ENCODE results near the gene MCCC1. TPM values are rescaled to one million over a fixed set of nuclear protein-coding genes. Genes with fewer than 3 reads are reported as not detected.

Gene MCCC1
- total RNA-seq, 2 donors from 2014 or later = 34.7 to 34.8 TPM

DNA sequence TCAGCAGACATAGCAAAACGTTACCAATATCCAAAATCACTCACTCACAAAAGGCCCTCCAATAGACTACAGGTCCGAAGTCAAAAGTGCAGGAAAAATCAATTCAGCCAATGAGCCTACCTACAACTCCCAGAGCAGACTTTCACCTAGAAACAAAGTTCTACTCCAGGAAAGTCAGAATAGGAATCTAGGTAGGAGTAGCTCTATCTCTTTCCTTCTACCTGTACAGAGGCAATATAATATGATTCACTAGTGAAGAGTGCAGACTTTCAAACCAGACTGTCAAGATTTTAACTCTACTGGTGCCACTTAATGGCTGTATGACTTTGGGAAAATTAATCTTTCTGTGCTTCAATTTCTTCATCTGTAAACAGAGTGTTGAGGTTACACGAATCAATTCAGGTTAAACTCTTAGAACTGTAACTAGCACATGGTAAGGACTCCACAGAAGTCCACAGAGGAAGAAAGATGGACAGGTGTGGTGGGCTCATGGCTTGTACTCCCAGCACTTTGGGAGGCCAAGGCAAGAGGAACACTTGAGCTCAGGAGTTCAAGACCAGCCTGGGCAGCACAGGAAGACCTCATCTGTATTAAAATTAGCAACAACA, 128.4 kb downstream of the MCCC1 start:
- WGBS, 2 experiments (ENCODE audit: insufficient coverage in 1 of 2, insufficient read length in 1 of 2) = 86 to 90% methylated on average over 1 to 3 of the region's 3 CpGs
- Histone ChIP-seq H3K27ac (ENCODE audit: low read depth, low read length) (no peak overlapping the region), H3K4me1 (ENCODE audit: control insufficient read depth, insufficient read depth, low read length) (no peaks in the 10 kb centered on the region), H3K9ac (ENCODE audit: extremely low read depth, low read length, poor library complexity, severe bottlenecking) (no peak overlapping the region), H3K36me3 (ENCODE audit: control insufficient read depth, insufficient read depth, low read length) (no peaks in the 10 kb centered on the region), H3K9me3 (ENCODE audit: control insufficient read depth, low read length) (no peaks in the 10 kb centered on the region), H3K4me3 (ENCODE audit: low read length) (no peak overlapping the region), H3K27me3 (ENCODE audit: control insufficient read depth, insufficient read depth, low read length, poor library complexity, severe bottlenecking) (no peaks in the 10 kb centered on the region)
- Mint-ChIP-seq H3K9me3 (no peaks in the 10 kb centered on the region), H3K27me3 (ENCODE audit: insufficient read depth) (no peaks in the 10 kb centered on the region), H3K27ac (peak overlapping the region; percentile 53), H3K36me3 (ENCODE audit: low read depth) (peaks cover 7% of the 10 kb centered on the region), H3K4me3 (no peak overlapping the region), H3K4me1 (peaks cover 15% of the 10 kb centered on the region)
- no peak for DNase-seq
- TF ChIP-seq, protein P1, sequence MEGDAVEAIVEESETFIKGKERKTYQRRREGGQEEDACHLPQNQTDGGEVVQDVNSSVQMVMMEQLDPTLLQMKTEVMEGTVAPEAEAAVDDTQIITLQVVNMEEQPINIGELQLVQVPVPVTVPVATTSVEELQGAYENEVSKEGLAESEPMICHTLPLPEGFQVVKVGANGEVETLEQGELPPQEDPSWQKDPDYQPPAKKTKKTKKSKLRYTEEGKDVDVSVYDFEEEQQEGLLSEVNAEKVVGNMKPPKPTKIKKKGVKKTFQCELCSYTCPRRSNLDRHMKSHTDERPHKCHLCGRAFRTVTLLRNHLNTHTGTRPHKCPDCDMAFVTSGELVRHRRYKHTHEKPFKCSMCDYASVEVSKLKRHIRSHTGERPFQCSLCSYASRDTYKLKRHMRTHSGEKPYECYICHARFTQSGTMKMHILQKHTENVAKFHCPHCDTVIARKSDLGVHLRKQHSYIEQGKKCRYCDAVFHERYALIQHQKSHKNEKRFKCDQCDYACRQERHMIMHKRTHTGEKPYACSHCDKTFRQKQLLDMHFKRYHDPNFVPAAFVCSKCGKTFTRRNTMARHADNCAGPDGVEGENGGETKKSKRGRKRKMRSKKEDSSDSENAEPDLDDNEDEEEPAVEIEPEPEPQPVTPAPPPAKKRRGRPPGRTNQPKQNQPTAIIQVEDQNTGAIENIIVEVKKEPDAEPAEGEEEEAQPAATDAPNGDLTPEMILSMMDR (conservative IDR thresholded peaks at IDR 0.05) = no peak

GRCh38 chr3:182969853-182970252, 129.4 kb downstream of the MCCC1 start:
- Histone ChIP-seq H3K27ac (ENCODE audit: low read depth, low read length) (no peak overlapping the region), H3K4me3 (ENCODE audit: low read length) (no peak overlapping the region), H3K27me3 (ENCODE audit: control insufficient read depth, insufficient read depth, low read length, poor library complexity, severe bottlenecking) (no peaks in the 10 kb centered on the region), H3K36me3 (ENCODE audit: control insufficient read depth, insufficient read depth, low read length) (peaks cover 9% of the 10 kb centered on the region), H3K9me3 (ENCODE audit: control insufficient read depth, low read length) (no peaks in the 10 kb centered on the region), H3K4me1 (ENCODE audit: control insufficient read depth, insufficient read depth, low read length) (no peaks in the 10 kb centered on the region), H3K9ac (ENCODE audit: extremely low read depth, low read length, poor library complexity, severe bottlenecking) (no peak overlapping the region)
- Mint-ChIP-seq H3K27ac (peak overlapping the region; percentile 39), H3K4me1 (peaks cover 15% of the 10 kb centered on the region), H3K4me3 (no peak overlapping the region), H3K36me3 (ENCODE audit: low read depth) (peaks cover 14% of the 10 kb centered on the region), H3K27me3 (ENCODE audit: insufficient read depth) (no peaks in the 10 kb centered on the region), H3K9me3 (no peaks in the 10 kb centered on the region)
- TF ChIP-seq, protein P1 (conservative IDR thresholded peaks at IDR 0.05) = no peak
- DNase-seq = no peak
- 91 to 94% methylated on average over 4 to 6 of the region's 7 CpGs for WGBS, 2 experiments (ENCODE audit: insufficient coverage in 1 of 2, insufficient read length in 1 of 2)

DNA sequence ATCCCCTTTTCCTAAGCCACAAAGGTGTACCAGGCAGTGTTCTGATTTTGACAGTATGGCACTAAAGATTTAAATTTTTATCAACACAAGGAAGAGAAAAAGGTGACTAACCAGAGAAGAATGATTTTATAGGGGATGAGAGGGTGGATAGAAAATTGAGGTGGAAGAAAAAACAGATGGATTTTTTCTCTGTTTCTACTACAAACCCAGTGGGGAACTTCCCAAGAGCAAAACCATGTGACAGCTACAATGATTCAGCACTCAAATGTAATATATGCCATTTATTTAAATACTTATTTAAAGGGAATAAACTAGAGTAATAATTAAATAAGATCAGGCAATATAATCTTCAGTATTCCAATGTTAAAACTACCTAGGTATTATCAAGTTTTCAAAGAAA, 130.0 kb downstream of the MCCC1 start:
- no peaks in the 10 kb centered on the region for H3K4me1 ChIP-seq (ENCODE audit: control insufficient read depth, insufficient read depth, low read length)
- H3K9me3 ChIP-seq (ENCODE audit: control insufficient read depth, low read length) = no peaks in the 10 kb centered on the region
- Mint-ChIP-seq H3K4me1 (peaks cover 13% of the 10 kb centered on the region), H3K36me3 (ENCODE audit: low read depth) (peaks cover 16% of the 10 kb centered on the region), H3K9me3 (no peaks in the 10 kb centered on the region), H3K4me3 (no peak overlapping the region), H3K27me3 (ENCODE audit: insufficient read depth) (no peaks in the 10 kb centered on the region), H3K27ac (no peak overlapping the region)
- H3K27me3 ChIP-seq (ENCODE audit: control insufficient read depth, insufficient read depth, low read length, poor library complexity, severe bottlenecking) = no peaks in the 10 kb centered on the region
- TF ChIP-seq, protein P1 (conservative IDR thresholded peaks at IDR 0.05) = no peak
- no peak for DNase-seq
- H3K36me3 ChIP-seq (ENCODE audit: control insufficient read depth, insufficient read depth, low read length) = peaks cover 10% of the 10 kb centered on the region
- H3K4me3 ChIP-seq (ENCODE audit: low read length) = no peak overlapping the region
- no peak overlapping the region for H3K9ac ChIP-seq (ENCODE audit: extremely low read depth, low read length, poor library complexity, severe bottlenecking)
- no peak overlapping the region for H3K27ac ChIP-seq (ENCODE audit: low read depth, low read length)

Data from endodermal cell (in vitro differentiated cells).